ENCODE results near the gene GTF2F2. TPM values are rescaled to one million over a fixed set of nuclear protein-coding genes. Genes with fewer than 3 reads are reported as not detected.

GTF2F2 gene
- polyA plus RNA-seq, 2 of the 4 experiments (the other 2 are of a cell fraction): 21.0 to 30.0 TPM

GRCh38 chr13:45238945-45239795, 118.9 kb downstream of the GTF2F2 start (continued):
- TF ChIP-seq PBX3 (IDR thresholded peaks at IDR 0.05): no peak

- TF ChIP-seq NFE2L2 (conservative IDR thresholded peaks at IDR 0.05; ENCODE audit: low read length): no peak
- no peak for TF ChIP-seq GATA3 (IDR thresholded peaks at IDR 0.05; ENCODE audit: borderline replicate concordance)
- no peak for TF ChIP-seq RAD21 (conservative IDR thresholded peaks at IDR 0.05 in 1 of 2, IDR thresholded peaks at IDR 0.05 in 1 of 2)
- TF ChIP-seq PBX3 (IDR thresholded peaks at IDR 0.05): no peak
- TF ChIP-seq POLR2AphosphoS2 (conservative IDR thresholded peaks at IDR 0.05; ENCODE audit: low read length): no peak
- no peak for TF ChIP-seq SREBF2 (IDR thresholded peaks at IDR 0.05)
- TF ChIP-seq HOXB5 (CRISPR knock-in tag; IDR thresholded peaks at IDR 0.05): no peak
- no peak for TF ChIP-seq ESRRA (IDR thresholded peaks at IDR 0.05; ENCODE audit: borderline replicate concordance, low read length)
- TF ChIP-seq KDM5A (IDR thresholded peaks at IDR 0.05): no peak
- no peak for TF ChIP-seq JUNB (IDR thresholded peaks at IDR 0.05)
- TF ChIP-seq RARB (CRISPR knock-in tag; IDR thresholded peaks at IDR 0.05): no peak
- no peak for TF ChIP-seq CHD2 (IDR thresholded peaks at IDR 0.05; ENCODE audit: low read length, partially characterized antibody)
- no peak for TF ChIP-seq JUN (IDR thresholded peaks at IDR 0.05)
- no peak for TF ChIP-seq FOXS1 (CRISPR knock-in tag; IDR thresholded peaks at IDR 0.05)
- TF ChIP-seq CEBPB (IDR thresholded peaks at IDR 0.05): no peak
- no peak for TF ChIP-seq RFX5 (IDR thresholded peaks at IDR 0.05)
- TF ChIP-seq E2F6 (IDR thresholded peaks at IDR 0.05; ENCODE audit: borderline replicate concordance, low read depth): no peak
- Histone ChIP-seq H3K27ac (no peak overlapping the region), H3K4me2 (no peak overlapping the region), H3K4me1 (peaks cover 35% of the 10 kb centered on the region), H3K4me3 (no peak overlapping the region), H3K9me3 (no peaks in the 10 kb centered on the region)
- DNase-seq (ENCODE audit: low read depth in 1 of 2, low spot score in 1 of 2): no peak
- no peak for FAIRE-seq
- POLR2A ChIA-PET: no interaction called here
- CTCF ChIA-PET: interaction anchor here (0.6 to 1.0 kb wide), 2 partner anchors 41 to 60 kb away, joined by 3 to 5 read pairs; no protein-coding TSS in a partner anchor
- ATAC-seq: no peak
Observed at GRCh38 chr13:45240143-45240542, 119.8 kb downstream of the GTF2F2 start.

GRCh38 chr13:45242070-45242469, 121.8 kb downstream of the GTF2F2 start:
- peak overlapping the region; percentile 47 for H3K4me2 ChIP-seq
- FAIRE-seq: no peak
- WGBS (ENCODE audit: missing lambda C conversion rate): 7% methylated on average over 3 of the region's 3 CpGs
- TF ChIP-seq CBX8 (IDR thresholded peaks at IDR 0.05): no peak
- TF ChIP-seq MAZ (IDR thresholded peaks at IDR 0.05; ENCODE audit: borderline replicate concordance, low read depth, low read length): no peak
- no peak overlapping the region for H3K27ac ChIP-seq
- no peaks in the 10 kb centered on the region for H3K9me3 ChIP-seq
- ATAC-seq: peak in 1 of 2 experiments; percentile 69; a peak in 4 of 6 replicates
- DNase-seq (ENCODE audit: low read depth in 1 of 2, low spot score in 1 of 2): peak in 1 of 2 experiments; percentile 26
- CTCF ChIA-PET: interaction anchor here (1.1 kb wide), 1 partner anchor 17 kb away, joined by 6 read pairs; no protein-coding TSS in a partner anchor
- POLR2A ChIA-PET: interaction anchor here (0.6 kb wide), 1 partner anchor 52 kb away, joined by 3 read pairs; no protein-coding TSS in a partner anchor
- H3K4me3 ChIP-seq: no peak overlapping the region
- peaks cover 19% of the 10 kb centered on the region for H3K4me1 ChIP-seq

- FAIRE-seq (no peak), ATAC-seq (no peak), DNase-seq (ENCODE audit: low read depth in 1 of 2, low spot score in 1 of 2) (no peak)
- WGBS (ENCODE audit: missing lambda C conversion rate): 86% methylated on average over 1 of the region's 1 CpG
- Histone ChIP-seq H3K9me3 (no peaks in the 10 kb centered on the region), H3K4me3 (no peak overlapping the region), H3K4me1 (peaks cover 19% of the 10 kb centered on the region), H3K27ac (no peak overlapping the region), H3K4me2 (peak overlapping the region; percentile 47)
- POLR2A ChIA-PET: no interaction called here
- CTCF ChIA-PET: no interaction called here
- no peak for TF ChIP-seq CTCF (IDR thresholded peaks at IDR 0.05)
- TF ChIP-seq ELK1 (IDR thresholded peaks at IDR 0.05; ENCODE audit: low read depth, low read length): no peak
- TF ChIP-seq JUN (IDR thresholded peaks at IDR 0.05): no peak
- TF ChIP-seq EP300 (IDR thresholded peaks at IDR 0.05): no peak
- TF ChIP-seq TP53 (CRISPR knock-in tag; IDR thresholded peaks at IDR 0.05): no peak
- TF ChIP-seq BCL3 (IDR thresholded peaks at IDR 0.05): no peak
- TF ChIP-seq RARB (CRISPR knock-in tag; IDR thresholded peaks at IDR 0.05): no peak
- no peak for TF ChIP-seq MAFK (IDR thresholded peaks at IDR 0.05; ENCODE audit: partially characterized antibody)
- TF ChIP-seq RAD21 (conservative IDR thresholded peaks at IDR 0.05 in 1 of 2, IDR thresholded peaks at IDR 0.05 in 1 of 2): no peak
Observed at GRCh38 chr13:45242524-45242923, 122.2 kb downstream of the GTF2F2 start.

All from A549 (cell line).